ENCODE data around the gene KRT6B. TPM values are rescaled to one million over a fixed set of nuclear protein-coding genes. Genes with fewer than 3 reads are reported as not detected.
"Not testable (repeated sequence)": the region's sequence is repeated elsewhere in the genome, so short reads cannot be mapped to it uniquely, and the experiment has no call there.

KRT6B gene
- total RNA-seq, 1 donor from 2014 or later, result 0.36 TPM

GRCh38 chr12:52413202-52413601, 38.7 kb downstream of the KRT6B start:
- no peak for DNase-seq (ENCODE audit: low spot score)

GRCh38 chr12:52411815-52412214, 40.1 kb downstream of the KRT6B start:
- DNase-seq (ENCODE audit: low spot score), result no peak

- not testable (repeated sequence) for DNase-seq (ENCODE audit: low spot score)
Observed at GRCh38 chr12:52410589-52411248, 41.2 kb downstream of the KRT6B start.

- DNase-seq (ENCODE audit: low spot score), result no peak
Observed at GRCh38 chr12:52407918-52408317, 44.0 kb downstream of the KRT6B start.

- DNase-seq (ENCODE audit: low spot score), result no peak
Observed at GRCh38 chr12:52405922-52406385, 46.0 kb downstream of the KRT6B start, which contains the start of gene KRT82. TSS of gene KRT82 (minus strand) at chr12:52406335. CDS start at chr12:52406277, 58 bp downstream.

- no peak for DNase-seq (ENCODE audit: low spot score)
Observed at GRCh38 chr12:52404951-52405350, 47.0 kb downstream of the KRT6B start.

- DNase-seq (ENCODE audit: low spot score), result no peak
Observed at GRCh38 chr12:52403561-52403960, 48.4 kb downstream of the KRT6B start.

GRCh38 chr12:52402873-52403540, 48.9 kb downstream of the KRT6B start:
- DNase-seq (ENCODE audit: low spot score), result no peak

GRCh38 chr12:52402377-52402776, 49.6 kb downstream of the KRT6B start:
- no peak for DNase-seq (ENCODE audit: low spot score)

GRCh38 chr12:52401926-52402325, 50.0 kb downstream of the KRT6B start:
- DNase-seq (ENCODE audit: low spot score), result no peak

- no peak for DNase-seq (ENCODE audit: low spot score)
Observed at GRCh38 chr12:52401526-52401925, 50.4 kb downstream of the KRT6B start.

- DNase-seq (ENCODE audit: low spot score), result no peak
Observed at GRCh38 chr12:52400906-52401305, 51.0 kb downstream of the KRT6B start.

GRCh38 chr12:52399756-52400155, 52.2 kb downstream of the KRT6B start:
- no peak for DNase-seq (ENCODE audit: low spot score)

GRCh38 chr12:52398176-52398575, 53.8 kb downstream of the KRT6B start:
- no peak for DNase-seq (ENCODE audit: low spot score)

GRCh38 chr12:52396656-52397055, 55.3 kb downstream of the KRT6B start:
- DNase-seq (ENCODE audit: low spot score), result no peak

Other genes with a start within 250 kb of the KRT6B start
- 2,511 TPM for gene KRT7, start 218.9 kb downstream of the KRT6B start, total RNA-seq
- 0.62 TPM for gene KRT86, start 177.5 kb downstream of the KRT6B start, total RNA-seq
- not detected for gene KRT81, start 160.6 kb downstream of the KRT6B start, total RNA-seq
- gene KRT83, start 130.7 kb downstream of the KRT6B start, total RNA-seq, result not detected
- gene KRT85, start 84.7 kb downstream of the KRT6B start, total RNA-seq, result not detected
- not detected for gene KRT84, start 66.5 kb downstream of the KRT6B start, total RNA-seq
- not detected for gene KRT82, start 45.8 kb downstream of the KRT6B start, total RNA-seq
- not detected for gene KRT75, start 17.8 kb downstream of the KRT6B start, total RNA-seq
- gene KRT6C, start 21.7 kb upstream of the KRT6B start, total RNA-seq, result 0.39 TPM
- gene KRT6A, start 41.1 kb upstream of the KRT6B start, total RNA-seq, result 28.7 TPM
- 388 TPM for gene KRT5, start 68.2 kb upstream of the KRT6B start, total RNA-seq
- not detected for gene KRT71, start 101.0 kb upstream of the KRT6B start, total RNA-seq
- gene KRT74, start 121.7 kb upstream of the KRT6B start, total RNA-seq, result 0.26 TPM
- not detected for gene KRT72, start 149.3 kb upstream of the KRT6B start, total RNA-seq
- gene KRT73, start 166.4 kb upstream of the KRT6B start, total RNA-seq, result not detected
- not detected for gene KRT2, start 200.1 kb upstream of the KRT6B start, total RNA-seq
- not detected for gene KRT1, start 228.3 kb upstream of the KRT6B start, total RNA-seq